HG03378 (cell line): ENCODE measurements around the gene TRIM9.
"Not testable (repeated sequence)": the region's sequence is repeated elsewhere in the genome, so short reads cannot be mapped to it uniquely, and the experiment has no call there.

Experiments used
- ATAC-seq: cut with Tn5 transposase; IDR thresholded peaks from one replicate; pipeline ENCODE4 v1.9.1; 2021; ENCODE audit warnings: mild to moderate bottlenecking, moderate library complexity; ENCODE audit not compliant: unreplicated experiment

The TRIM9 gene

GRCh38 chr14:50967790-50968189, 127.1 kb downstream of the TRIM9 start:
- no peak for ATAC-seq

GRCh38 chr14:50967103-50967502, 127.8 kb downstream of the TRIM9 start:
- no peak for ATAC-seq

- ATAC-seq, result no peak
Measured at GRCh38 chr14:50964683-50965390, 130.1 kb downstream of the TRIM9 start.

DNA sequence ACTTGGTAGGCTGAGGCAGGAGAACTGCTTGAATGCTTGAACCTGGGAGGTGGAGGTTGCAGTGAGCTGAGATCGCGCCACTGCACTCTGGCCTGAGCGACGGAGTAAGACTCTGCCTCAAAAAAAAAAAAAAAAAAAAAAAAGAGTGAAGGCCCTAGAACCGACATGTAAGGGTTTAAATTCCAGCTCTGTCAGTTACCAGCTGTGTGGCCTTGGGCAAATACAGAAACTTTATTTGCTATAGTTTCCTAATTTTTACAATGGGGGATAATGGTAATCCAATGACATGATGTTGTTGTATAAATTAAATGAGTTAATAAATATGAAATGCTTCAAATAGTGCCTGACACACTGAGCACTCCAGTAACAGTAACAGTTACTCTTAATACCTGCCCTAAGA, 131.0 kb downstream of the TRIM9 start:
- no peak for ATAC-seq

GRCh38 chr14:50961605-50962221, 133.2 kb downstream of the TRIM9 start:
- ATAC-seq, result no peak

GRCh38 chr14:50957296-50957695, 137.6 kb downstream of the TRIM9 start:
- ATAC-seq, result no peak

- not testable (repeated sequence) for ATAC-seq
Measured at GRCh38 chr14:50956421-50956820, 138.5 kb downstream of the TRIM9 start.

GRCh38 chr14:50955373-50956043, 139.4 kb downstream of the TRIM9 start:
- ATAC-seq, result no peak

DNA sequence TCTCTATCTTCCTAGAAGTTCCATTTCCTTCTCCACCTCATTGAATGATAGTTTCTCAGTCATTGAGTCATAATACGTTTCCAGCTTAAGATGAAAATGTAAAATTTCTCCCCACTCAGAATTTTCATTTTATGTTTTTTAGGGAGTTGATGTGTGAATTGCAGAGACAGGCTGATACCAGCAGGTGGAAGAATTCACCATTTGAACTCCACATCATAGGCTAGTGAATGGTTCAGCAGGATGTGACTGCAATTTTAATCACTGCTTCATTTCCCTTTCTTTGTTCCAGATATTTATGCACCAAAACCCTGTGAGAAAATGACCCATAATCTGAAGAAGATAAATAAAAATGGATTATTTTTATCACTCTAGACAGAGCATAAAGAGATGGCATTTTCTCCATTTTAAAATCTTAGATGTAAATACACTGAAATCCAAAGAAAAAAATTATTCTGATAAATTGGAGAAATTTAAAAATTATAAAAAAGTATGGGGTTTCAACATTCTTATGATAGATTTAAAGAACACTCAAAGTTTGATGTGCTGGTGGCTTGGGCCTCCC, 140.0 kb downstream of the TRIM9 start:
- no peak for ATAC-seq

DNA sequence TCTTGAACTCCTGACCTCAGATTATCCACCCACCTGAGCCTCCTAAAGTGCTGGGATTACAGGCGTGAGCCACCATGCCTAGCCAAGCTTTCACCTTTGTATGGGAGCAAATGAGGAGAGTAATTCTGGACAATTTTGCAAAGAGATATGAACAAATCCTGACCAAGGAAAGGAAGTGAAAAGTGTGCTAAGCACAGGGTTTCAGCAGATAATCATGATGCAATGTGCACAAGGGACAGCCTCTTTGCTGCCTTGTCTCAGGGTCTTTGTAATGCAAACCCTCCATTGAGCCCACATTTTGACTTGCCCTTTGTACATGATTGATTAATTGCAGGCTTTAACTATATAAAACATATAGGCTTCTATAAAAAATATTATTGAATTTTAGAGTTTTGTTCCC, 141.4 kb downstream of the TRIM9 start:
- ATAC-seq, result no peak

GRCh38 chr14:50951032-50951431, 143.9 kb downstream of the TRIM9 start:
- no peak for ATAC-seq

GRCh38 chr14:50948205-50948604, 146.7 kb downstream of the TRIM9 start:
- no peak for ATAC-seq

- ATAC-seq, result no peak
Measured at GRCh38 chr14:50947446-50947845, 147.5 kb downstream of the TRIM9 start.

DNA sequence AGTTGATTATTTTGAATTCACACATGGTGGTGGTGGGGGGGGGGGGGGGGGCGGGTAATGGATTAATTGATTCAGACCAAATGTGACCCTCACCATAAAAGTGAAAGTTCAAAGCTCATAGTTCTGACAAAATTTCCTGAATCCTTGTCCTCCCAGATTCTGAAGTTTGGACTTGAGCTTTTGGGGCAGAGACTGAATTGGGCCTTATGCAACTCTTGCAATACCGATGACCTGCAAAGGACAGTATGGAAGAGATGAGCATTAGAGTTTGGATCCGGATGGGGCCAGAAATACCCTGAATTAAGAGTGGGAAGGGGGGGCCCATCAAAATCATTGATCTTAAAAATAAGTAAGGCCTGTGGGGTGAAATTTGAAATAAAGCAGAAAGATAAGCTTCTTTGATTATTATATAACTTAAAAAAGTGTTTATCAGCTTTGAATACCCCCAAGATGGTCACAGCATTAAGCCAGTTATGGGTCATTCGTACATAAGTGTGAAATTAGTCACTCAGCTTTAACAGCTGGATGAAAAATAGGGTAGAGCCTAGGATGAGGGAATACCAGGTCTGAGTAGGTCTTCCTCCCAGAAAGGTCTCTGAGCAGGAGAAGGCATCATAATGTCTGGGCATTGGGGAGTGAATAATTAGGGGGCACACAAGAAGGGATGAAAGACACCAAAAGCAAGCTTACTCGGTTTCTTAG, 148.5 kb downstream of the TRIM9 start:
- ATAC-seq, result no peak

DNA sequence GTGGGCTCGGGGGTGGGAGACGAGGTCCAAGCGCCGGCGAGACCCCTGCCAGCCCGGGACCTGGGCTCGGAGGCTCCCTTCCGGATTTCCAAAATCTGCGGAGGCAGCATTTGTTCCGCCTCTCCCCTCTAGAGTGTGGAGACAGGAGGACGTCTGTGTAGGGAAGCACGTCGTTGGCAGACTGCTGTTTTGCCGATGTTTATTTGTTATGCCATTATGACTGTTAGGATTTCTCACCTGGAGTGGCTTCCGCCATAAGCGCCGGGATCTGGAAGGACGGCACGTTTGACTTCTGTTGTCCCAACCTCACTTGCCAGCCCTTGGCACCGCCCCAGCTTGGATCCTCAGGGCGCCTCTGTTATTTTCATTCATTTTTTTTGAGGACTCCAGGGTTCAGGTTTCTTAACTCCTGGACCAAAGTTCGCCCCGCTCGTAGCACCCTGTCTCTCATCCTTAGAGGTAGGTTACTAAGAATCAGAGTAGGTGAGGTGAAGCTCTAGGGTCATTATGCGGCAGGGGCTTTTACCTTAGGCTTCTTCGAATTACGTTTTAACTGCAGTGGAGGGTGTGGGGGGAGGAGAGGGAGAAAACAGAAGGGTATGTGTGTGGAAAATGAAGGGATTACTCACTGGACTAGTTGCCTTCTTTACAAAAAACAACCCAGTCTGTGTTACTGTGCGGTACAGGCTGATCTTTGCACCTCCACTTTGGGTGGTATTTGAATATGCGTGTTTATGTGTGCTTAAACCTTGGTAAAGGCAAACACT, 150.1 kb downstream of the TRIM9 start:
- ATAC-seq, result no peak

- no peak for ATAC-seq
Measured at GRCh38 chr14:50943943-50944646, 150.8 kb downstream of the TRIM9 start, which contains the start of gene PYGL. PYGL (minus strand) TSS chr14:50944483; CDS start chr14:50944403, 80 bp downstream.

DNA sequence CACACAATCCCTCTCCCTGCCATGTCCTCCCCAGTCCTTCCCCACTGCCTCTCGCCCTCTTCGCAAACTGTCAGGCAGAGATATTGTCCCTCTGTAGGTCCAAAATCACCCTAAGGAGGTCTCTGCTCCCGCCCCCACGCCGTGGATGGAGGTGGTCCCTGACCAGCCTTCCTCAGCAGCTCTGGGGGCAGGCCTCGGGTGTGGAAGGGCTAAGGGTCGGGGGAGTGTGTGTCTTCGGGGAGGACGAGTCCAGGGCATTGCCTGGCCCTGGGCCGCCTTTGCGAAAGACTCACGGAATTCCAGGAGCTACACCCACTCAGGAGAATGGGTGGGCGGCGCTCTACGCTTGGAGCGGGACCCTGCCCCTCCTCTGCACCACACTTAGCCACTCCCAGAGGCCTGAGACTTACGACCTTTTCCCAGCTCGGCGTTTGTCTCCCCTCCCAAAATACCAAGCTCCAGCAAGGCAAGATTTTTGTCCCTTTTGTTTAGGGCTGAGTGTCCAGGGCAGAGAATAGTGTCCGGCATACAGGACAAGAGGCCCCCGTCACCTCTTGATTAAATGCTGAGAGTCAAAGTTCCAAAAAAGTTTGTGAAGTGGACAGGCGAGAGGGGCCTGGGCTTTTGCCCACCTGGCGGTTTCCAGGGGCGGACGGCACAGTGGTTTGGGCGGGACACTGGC, 151.5 kb downstream of the TRIM9 start:
- no peak for ATAC-seq

- ATAC-seq, result not testable (repeated sequence)
Measured at GRCh38 chr14:50941638-50942037, 153.3 kb downstream of the TRIM9 start.

- ATAC-seq, result no peak
Measured at GRCh38 chr14:50941151-50941550, 153.8 kb downstream of the TRIM9 start.
